ENCODE measurements around the gene NLRP14.

Gene NLRP14

GRCh38 chr11:7020183-7020917 lies at the start of gene NLRP14, which contains the start of gene ZNF214:
Gene NLRP14, plus strand, starts transcription at chr11:7020479. Its CDS starts 18,108 bp downstream, at chr11:7038587.
Gene ZNF214, minus strand, starts transcription at chr11:7020346. Its CDS starts 17,511 bp downstream, at chr11:7002835.
- no peak for DNase-seq

DNA sequence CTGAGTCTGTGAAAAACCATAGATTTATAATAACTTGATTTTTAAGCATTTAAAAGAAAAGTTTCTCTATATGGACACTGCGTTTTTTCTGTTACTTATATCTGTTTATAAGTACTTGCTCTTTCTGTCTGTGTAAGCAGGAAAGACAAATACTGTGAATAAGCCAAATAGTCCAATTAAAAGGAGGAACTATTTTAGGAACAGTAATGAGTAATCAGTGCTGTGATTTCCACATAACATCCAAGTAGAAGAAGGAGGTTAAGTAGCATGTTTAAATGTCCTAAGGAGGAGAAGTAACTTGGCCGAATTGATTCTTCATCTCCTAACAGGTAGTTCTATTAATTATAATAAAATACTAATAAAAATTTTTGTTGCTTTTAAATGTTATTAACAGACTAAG lies 40.9 kb upstream of the NLRP14 start:
- DNase-seq: no peak

GRCh38 chr11:6986487-6986886 lies 33.8 kb upstream of the NLRP14 start:
- DNase-seq: no peak

DNA sequence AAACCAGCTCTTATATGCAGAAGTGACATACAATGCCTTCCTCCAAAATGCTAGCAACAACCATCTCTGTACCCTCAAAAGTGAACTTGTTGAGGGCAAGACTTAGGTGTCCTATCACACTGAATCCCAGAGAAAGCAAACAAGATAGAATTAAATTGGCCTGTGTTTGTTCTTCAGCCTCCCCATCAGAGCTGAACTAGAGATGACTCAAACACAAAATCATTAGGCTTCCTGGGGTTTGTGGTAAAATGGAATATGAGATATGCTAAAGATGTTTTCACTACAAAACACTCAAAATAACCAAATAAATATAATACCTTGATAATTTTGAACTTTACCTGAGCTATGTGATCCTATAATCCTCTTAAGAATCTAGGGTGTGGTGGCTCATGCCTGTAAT lies 31.8 kb upstream of the NLRP14 start:
- no peak for DNase-seq

DNA sequence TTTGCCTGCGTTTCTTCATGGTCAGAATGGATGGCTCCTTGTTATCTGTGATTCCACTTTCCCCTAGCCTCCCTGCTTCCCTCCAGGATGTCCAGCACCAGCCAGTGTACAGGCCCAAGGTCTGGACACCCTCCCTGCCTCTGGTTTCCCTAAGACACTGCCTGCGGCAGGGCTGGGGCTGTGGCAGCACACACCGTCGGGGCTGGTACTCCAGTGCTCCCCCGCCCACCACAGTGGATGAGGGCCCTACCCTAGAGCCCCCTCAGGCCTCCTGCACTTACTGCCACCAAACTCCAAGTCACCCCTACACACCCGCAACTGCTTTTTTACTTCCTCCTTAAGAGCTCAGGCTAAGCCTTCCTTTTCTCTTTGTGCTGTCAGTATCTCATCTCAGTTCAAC lies 29.1 kb upstream of the NLRP14 start:
- no peak for DNase-seq

DNA sequence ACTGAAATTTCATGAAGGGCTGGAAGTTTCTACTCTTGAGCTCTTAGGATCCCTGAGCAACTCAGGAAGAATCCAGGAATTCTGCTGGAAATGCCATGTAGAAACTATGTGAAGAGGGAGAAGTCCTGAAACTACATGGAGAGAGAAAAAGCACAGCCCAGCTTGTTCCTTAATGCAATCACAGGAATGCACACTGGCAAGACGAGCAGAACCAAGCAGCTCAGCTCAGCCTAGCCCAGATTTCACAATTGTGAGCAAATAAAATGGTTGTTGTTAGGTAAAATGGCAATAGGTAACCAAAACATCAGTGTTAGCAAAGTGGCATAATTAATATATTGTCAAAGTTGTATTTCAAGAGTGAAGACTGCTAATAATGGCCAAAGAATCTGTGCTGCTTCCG lies 28.3 kb upstream of the NLRP14 start:
- DNase-seq: no peak

DNA sequence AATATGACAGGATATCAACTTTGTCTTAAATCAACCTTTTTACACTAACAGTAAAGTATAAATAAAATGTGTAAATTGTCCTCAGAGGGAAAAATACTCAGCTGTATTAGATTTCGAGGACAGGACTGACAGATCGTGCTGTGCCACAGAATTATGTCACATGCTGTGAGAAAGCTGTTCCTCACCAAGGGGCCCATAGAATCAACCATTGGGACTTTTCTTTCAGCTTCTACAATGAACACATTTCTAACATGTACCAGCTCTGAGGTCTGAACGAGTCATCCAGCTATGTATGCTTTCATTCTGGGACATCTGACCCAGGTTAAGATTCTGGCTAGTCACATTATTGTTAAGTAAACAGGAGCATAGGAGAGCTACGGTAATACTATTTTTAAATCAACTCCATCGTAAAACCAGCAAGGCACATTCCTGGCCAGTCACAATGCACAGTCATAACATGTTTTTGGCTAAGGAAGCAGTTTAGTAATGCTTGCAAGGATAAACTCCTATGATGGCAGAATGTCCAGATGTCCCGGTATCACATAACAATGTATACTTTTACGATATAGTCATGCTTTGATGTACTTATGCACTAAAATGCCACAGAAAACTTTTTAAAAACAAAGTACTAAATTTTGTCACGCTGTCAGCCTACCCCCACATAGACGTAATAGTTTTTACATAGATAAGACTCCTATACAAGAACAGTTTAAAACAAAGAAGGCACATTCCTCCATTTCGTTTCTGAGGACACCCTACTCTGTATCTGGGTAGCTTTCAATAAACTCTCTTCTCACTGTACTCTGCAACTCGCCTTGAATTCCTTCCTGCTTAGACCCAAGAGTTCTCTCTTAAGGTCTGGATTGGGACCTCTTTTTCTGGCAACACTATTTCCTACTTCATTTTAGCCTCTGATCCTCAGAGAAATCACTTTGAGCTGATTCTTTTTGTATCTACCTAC lies 27.5 kb upstream of the NLRP14 start:
- DNase-seq: no peak

GRCh38 chr11:6995703-6996102 lies 24.6 kb upstream of the NLRP14 start:
- DNase-seq: no peak

DNA sequence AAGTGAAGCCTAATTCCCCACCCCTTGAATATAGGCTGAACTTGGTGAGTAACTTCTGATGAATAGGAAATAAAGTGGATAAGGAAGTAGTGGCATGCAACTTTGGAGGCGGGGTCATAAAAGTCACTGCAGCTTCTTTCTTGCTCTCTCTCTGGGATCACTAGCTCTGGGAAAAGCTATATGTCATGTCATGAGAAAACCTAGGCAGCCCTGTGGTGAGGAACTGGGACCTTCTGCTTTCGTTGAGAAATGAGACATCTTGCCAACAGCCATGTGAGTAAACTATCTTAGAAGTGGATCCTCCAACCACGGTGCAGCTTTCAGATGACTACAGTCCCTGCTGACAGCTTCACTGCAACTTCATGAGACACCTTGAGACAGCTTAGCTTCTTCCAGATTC lies 15.8 kb upstream of the NLRP14 start:
- DNase-seq: no peak

- DNase-seq: no peak
Observed at GRCh38 chr11:7014118-7014517, 6.2 kb upstream of the NLRP14 start.

- DNase-seq: no peak
Observed at GRCh38 chr11:7016011-7016410, 4.3 kb upstream of the NLRP14 start.

DNA sequence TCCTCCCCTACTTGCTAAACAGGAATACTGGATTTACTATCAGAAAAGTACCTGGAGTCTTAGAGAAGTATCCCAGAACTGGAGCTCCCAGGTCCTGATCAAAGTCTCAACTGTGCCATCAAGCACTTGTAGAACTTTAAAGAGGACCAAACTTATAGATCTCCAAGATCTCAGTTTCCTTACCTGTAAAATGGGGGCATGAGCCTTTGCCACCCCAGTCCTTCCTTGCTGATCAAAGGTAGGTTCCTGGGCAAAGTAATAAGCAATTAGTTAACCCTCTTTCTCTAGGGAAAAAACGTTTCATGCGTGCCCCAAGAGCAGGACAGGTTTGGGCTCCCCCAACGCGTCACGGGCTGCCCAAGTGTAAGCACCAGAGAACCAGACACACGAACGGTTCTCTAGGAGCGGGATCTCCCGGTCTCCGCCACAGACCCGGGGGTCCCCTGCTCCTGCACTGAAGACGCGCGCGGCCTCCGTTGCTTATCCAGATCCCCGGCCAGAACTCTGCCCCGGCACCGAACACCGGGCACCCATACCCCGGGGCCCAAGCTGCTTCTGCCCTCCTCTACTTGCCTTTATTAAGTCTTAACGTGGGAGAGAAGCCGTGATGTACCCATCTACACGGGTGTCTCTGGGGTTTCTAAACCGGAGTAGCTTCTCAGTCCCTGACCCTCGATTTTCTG lies 638 bp upstream of the NLRP14 start:
- no peak for DNase-seq

DNA sequence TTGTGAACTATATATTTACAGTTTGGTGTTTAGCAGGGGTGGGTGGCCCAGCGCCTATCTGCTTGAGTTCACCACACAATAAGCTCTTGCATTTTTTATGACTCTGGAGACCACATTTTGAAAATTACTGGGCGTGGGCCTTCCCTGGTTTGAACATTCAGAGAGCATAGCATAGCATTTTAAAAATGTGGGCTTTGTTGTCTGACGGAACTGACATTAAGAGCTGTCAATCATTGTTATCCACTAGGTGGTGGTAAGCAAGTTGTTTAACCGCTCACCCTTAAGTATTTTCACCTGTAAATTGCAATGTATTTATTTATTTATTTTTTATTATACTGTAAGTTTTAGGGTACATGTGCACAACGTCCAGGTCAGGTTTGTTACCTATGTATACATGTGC lies 1.0 kb downstream of the NLRP14 start:
- DNase-seq: no peak

DNA sequence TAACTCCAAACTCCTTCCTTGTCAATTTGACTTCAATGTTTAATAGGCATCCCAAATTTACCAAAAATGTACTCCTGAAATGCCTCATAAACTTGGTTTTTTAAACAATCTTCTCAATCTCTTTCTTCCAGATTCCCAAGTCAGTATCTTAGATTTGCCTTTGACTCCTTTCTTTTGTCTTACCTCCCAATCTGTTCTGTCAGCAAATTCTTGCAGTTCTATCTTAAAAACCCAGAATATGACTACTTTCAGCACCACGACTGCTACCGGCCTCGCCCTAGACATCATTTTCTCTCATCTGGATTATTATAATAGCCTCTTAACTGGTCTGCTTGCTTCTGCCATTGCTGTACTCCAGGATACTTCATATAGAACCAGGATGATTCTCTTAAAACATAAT lies 7.9 kb downstream of the NLRP14 start:
- no peak for DNase-seq

- no peak for DNase-seq
Observed at GRCh38 chr11:7030836-7031235, 10.6 kb downstream of the NLRP14 start.

DNA sequence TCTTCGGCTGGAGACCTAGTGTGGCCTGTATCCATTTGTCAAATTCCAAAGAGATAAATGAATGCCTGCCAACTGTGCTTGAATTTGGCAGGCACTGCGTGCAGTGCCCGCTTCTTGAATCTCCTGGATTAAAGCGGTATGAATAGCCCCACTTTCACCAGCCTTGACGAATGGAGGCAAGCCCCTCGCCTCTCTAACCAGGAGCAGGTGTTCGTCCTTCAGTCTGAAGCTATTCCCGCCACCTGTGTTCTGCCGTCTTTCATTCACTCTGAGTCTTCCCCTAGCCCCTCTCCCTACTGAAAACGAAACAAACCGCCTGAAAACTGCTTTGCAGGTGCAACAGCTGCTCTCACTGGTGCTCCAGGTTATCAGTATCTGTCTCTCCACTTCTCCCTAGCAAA lies 11.2 kb downstream of the NLRP14 start:
- DNase-seq: no peak

DNA sequence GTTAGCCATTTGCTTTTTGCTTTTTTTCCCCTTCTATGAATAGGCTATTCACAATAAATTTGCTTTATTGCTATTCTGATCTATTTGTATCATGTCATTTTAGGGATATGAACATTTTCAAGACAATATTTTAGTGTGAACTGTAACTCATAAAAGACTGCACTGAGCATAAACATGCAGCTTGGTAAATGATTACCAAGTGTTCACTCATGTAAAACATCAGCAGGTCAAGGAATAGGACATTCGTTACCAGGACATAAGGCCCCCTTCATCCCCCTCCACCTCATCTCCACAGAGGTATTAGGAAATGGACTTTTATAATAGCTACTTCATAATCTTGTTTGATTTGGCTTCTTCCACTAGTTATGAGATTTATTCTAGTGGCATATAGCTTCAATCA lies 12.4 kb downstream of the NLRP14 start:
- DNase-seq: no peak

DNA sequence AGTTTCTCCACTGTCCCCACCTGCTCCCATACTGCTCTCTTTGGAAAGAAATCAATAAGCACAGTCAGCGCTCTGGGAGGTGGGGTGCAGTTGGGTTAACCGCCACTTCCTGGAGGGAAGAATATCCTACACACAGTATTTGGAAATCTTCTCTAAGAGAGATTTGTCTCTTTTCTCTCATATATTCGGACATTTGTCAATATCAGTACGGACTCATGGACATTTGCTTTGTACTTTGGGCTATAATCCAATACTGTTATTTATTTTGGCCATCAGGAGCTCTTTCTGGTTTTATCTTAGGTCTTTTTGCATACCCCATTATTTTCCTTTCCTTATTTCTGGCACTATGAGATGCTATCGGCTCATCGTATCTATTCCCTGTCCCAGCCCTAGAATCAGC lies 13.7 kb downstream of the NLRP14 start:
- no peak for DNase-seq

DNA sequence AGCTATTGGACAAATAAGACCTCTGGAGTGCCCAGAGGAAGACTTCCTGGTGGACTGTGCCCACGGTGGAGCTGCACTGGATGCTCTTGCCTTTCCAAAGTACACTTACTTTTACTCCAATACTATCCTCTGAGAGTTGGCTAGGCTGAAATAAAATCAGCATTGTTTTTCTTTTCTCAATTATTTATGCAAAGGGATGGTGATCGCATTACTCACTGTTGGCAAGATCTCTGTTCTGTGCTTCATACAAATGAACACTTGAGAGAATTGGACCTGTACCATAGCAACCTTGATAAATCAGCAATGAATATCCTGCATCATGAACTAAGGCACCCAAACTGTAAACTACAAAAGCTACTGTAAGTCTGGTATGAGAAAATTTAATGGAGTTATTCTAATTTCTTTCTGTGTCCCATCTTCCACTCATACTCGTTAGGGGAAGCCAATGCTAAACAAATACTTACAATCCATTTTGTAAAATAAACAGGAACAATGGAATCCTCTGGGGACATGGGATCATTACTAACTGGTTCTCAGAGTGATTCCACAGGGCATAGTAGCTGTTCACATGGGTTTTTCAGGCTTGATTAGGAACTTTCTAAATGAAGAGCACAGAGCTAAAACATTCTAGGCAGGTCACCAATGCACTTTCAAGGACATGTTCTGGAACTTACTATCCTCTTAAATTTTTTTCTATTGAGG lies 26.3 kb downstream of the NLRP14 start:
- no peak for DNase-seq

DNA sequence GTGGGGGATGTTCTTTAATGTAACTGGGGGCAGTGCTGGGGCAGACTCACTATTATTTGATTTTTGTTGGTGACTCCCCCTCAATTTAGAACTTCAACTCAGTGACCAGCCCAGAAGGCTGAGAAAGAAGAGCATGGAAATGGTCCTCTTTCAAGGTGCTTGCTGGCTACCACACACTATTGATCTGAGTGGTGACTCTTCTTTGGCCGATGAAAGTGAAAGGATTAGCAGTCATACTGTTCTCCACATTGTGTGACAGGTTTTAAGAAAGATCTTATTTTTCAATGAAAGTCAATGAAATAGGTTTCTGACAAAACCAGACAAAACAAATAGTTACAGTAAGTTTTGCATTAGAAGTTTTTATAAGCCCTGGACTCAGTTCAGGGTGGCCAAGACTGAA lies 29.9 kb downstream of the NLRP14 start:
- DNase-seq: no peak

- no peak for DNase-seq
Observed at GRCh38 chr11:7056828-7057513, 36.7 kb downstream of the NLRP14 start.

GRCh38 chr11:7057641-7058040 lies 37.4 kb downstream of the NLRP14 start:
- DNase-seq: no peak
